GM23338 (cell line): ENCODE data around the gene COQ6.

Source experiments
- CREB1 ChIP-seq: fragments of 250-450 bp; sonication (Bioruptor Pico); IDR thresholded peaks from 2 replicates; pipeline ENCODE4 v1.5.0; 2020; ENCODE audit warnings: low read depth, mild to moderate bottlenecking, moderate library complexity
- CTCF ChIP-seq, 2 experiments: fragments of 200-600 bp in 1 of 2; sonication (generic) in 1 of 2; conservative IDR thresholded peaks; 2 replicates each; pipeline versions ENCODE4 v1.5.1 to v1.6.1; 2016 to 2017; ENCODE audit warnings: antibody characterized with exemption in 2 of 2, low read depth in 2 of 2, mild to moderate bottlenecking in 2 of 2, moderate library complexity in 1 of 2
- POLR2AphosphoS5 ChIP-seq: IDR thresholded peaks from 2 replicates; pipeline ENCODE4 v1.6.1; 2016; ENCODE audit warnings: antibody characterized with exemption, low read depth
- REST ChIP-seq: IDR thresholded peaks from one replicate; pipeline ENCODE4 v1.6.1; 2018; ENCODE audit warnings: antibody characterized with exemption; ENCODE audit not compliant: unreplicated experiment

GRCh38 chr14:73965216-73965615 is 15.1 kb downstream of the COQ6 start:
- TF ChIP-seq REST (no peak), CTCF (conservative IDR thresholded peaks at IDR 0.05; ENCODE audit: low read depth in 2 of 2) (no peak), POLR2AphosphoS5 (no peak), CREB1 (CRISPR knock-in tag) (no peak)
